Choroid plexus epithelial cell (primary cell): ENCODE data around the gene MMD.
A peak's percentile ranks its signal among the peaks of the same experiment; 100 is the strongest.
"Not testable (repeated sequence)": the region's sequence is repeated elsewhere in the genome, so short reads cannot be mapped to it uniquely, and the experiment has no call there.

Experiments used
- DNase-seq: peaks from one replicate; pipeline ENCODE4 v3.0.0-alpha.2; 2010; ENCODE audit warnings: low read depth
- H3K4me3 ChIP-seq: 2 replicates; pipeline ENCODE4 v1.5.1; 2011; ENCODE audit warnings: low read depth, mild to moderate bottlenecking, control low read depth, low read length, moderate library complexity
- TF ChIP-seq, protein P1 (sequence below): conservative IDR thresholded peaks from 2 replicates; pipeline ENCODE4 v1.5.1; 2011; ENCODE audit warnings: low read depth, mild to moderate bottlenecking, control low read depth, inconsistent platforms, low read length, moderate library complexity

The MMD gene

DNA sequence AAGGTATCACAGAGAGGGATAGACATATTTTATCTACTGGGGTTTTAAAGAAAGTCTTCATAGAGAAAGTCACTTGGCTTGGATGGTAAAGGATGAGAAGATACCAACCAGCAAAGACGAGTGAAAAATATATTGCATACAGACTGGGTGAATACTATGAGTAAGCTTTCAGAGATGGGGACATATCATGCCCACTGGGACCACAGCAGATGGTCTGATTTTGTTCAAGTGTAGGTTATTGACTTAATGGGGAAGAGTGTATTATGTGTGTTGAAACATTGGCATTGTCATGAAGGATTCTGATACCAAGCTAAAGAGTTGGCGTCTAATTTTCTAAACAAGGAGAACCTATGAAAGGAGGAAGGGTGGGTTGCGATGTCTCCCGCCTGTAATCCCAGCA is 13.8 kb upstream of the MMD start:
- no peak for DNase-seq
- TF ChIP-seq, protein P1, sequence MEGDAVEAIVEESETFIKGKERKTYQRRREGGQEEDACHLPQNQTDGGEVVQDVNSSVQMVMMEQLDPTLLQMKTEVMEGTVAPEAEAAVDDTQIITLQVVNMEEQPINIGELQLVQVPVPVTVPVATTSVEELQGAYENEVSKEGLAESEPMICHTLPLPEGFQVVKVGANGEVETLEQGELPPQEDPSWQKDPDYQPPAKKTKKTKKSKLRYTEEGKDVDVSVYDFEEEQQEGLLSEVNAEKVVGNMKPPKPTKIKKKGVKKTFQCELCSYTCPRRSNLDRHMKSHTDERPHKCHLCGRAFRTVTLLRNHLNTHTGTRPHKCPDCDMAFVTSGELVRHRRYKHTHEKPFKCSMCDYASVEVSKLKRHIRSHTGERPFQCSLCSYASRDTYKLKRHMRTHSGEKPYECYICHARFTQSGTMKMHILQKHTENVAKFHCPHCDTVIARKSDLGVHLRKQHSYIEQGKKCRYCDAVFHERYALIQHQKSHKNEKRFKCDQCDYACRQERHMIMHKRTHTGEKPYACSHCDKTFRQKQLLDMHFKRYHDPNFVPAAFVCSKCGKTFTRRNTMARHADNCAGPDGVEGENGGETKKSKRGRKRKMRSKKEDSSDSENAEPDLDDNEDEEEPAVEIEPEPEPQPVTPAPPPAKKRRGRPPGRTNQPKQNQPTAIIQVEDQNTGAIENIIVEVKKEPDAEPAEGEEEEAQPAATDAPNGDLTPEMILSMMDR = no peak
- no peak overlapping the region for H3K4me3 ChIP-seq

DNA sequence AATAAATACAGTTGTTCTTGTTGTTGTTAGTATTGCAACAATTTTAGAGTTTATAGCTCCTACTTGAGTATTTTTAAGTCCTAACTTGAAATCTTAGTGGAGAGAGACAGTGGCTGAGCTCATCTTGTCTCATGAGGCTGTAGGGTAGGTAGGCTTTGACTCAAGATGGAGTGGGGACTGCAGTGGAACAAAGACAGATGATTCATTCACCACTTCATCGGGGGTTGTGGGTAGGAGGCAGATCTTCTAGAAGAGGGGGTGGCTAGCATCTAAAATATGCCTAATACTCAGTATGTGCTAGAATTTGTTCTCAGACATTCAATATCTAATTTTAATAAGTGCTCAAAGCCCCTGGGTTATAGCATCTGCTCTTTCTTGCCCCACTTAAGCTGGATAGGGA is 13.1 kb upstream of the MMD start:
- TF ChIP-seq, protein P1 = no peak
- DNase-seq = no peak
- no peak overlapping the region for H3K4me3 ChIP-seq

DNA sequence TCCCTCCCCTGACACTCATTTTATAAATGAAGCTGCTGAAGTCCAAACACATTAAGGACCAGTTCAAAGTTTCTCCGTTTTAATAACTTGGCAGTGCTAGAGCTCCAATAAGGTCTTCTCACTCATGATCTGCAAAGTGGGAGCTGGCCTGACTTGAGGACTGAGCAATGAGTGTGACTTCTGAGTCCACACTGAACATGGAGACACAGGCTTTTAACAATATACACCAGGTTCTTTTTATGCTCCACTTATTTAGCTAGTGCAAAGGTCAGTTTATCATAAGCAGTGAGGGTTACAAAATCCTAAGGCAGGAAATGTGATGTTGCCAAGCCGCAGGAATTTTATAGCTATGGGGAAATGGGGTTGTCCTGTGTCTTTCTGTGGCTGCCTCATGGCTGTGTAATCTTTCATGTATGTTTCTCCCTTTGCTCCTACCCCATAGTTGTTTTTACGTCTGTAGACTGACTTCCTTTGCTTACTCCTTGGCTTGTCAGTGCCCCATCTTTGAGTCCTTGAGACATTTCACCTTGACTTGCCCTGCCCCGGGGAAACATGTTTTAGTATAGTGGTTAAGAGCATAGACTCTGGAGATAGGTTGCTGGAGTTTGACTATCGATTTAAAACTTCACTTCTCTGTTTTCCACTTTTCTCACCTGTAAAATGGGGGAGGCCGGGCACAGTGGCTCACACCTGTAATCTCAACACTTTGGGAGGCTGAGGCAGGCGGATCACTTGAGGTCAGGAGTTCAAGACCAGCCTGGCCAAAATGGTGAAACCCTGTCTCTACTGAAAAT is 12.2 kb upstream of the MMD start:
- TF ChIP-seq, protein P1 = no peak
- no peak overlapping the region for H3K4me3 ChIP-seq
- peak; percentile 97 for DNase-seq

DNA sequence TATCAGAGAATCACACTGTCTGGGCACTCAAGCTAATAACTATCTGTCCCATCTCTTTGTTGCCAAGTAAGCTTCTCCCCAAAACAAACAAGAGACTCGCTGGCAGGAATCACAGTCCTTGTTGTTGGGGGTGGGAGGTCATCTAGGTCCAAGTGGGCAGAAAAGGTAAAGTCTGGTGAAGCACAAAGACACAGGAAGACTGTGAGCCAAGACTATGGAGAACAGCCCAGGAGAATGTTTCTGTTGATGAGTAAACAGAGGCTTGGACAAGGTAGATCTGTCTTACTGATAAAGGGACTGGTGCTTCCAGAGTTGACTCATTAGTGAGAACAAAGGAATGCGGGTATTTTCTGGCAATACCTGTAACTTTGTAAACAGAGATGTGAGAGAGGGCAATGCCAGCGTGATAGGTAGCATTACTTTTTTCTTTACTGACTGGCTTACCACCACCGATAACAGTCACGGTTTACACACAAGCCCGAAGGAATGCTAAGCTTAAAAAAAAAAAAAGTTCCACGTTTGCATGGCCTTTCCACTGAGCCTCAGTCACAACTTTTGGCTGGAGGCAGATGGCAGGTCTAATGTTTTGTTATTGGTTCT is 11.5 kb upstream of the MMD start:
- H3K4me3 ChIP-seq = no peak overlapping the region
- TF ChIP-seq, protein P1 = no peak
- peak; percentile 59 for DNase-seq

DNA sequence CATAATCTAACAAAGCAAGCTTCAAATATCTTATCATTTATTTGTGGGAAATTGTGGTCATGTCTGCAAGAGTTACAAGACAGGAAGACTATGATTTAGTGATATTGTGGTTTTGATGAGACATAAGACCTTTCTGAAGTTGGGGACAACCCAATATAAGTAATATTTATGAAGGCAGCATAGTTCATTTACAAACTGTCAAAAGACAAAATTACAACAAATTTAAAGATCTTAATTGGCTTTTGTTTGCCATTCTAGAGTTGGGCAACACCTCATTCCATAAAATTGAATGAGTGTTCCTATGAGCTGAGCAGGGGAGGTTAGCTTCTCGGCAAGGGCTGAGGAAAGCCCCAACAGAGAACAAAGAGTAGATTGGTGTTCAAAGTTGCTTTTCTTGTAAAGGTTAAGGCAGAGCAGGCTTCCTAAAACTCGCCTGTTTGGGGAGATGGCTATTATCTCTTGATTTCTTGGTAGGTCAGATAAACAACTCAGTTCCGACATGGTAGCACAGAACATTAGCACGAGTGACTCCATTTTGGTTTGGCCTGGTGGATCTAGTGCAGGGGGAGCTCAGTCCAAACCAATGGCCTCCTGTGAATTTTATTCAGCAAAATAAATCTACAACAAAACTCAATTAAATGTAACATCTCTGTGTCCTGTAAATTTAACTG is 10.9 kb upstream of the MMD start:
- TF ChIP-seq, protein P1 = no peak
- no peak for DNase-seq
- H3K4me3 ChIP-seq = no peak overlapping the region

DNA sequence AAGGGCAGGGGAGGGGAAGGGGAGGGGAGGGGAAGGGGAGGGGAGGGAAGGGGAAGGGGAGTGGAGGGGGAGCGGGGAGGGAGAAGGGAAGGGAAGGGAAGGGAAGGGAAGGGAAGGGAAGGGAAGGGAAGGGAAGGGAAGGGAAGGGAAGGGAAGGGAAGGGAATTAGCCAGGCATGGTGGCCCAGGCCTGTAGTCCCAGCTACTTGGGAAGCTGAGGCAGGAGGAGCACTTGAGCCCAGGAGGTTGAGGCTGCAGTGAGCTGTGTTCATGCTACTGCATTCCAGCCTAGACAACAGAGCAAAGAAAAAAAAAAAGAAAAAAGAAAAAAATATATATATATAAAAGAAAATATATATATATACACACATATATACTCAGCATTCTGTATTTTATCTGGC is 10.3 kb upstream of the MMD start:
- not testable (repeated sequence) for DNase-seq, H3K4me3 ChIP-seq

DNA sequence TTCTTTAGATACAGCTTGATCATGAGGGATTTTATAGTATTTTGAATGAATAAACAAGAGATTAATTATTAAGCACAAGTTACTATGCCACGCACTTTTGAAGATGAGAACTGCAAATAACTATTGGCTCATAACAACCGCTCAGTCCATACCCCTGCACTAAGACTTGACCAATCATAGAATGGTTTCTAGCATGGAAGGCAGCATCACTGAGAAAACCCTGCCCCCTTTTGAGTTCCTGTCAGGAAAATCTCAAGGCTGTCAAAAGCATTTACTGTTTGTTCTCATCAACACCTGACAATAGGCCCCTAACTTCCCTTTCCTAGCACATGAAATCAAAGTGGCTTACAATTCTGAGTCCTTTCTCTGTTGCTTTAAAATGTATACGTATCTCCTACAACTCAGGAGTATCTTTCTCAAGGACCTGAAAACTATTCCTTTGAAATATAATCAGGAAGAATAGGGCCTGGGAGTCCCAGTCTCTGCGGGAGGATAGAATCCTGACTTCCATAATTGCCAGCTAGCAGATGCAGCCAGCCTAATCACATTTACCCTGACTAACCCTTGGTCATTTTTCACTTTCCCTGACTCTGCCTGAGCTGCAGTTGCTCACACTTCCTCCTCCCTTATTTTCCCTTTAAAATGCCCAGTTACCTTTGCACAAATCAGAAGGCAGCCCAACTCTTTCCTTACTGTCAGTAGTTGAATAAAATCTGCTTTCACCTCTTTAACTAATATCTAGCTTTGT is 9.1 kb upstream of the MMD start:
- TF ChIP-seq, protein P1 = no peak
- DNase-seq = no peak
- H3K4me3 ChIP-seq = no peak overlapping the region
